AG04449 (cell line): ENCODE results near the gene MAP9.

ENCODE experiments used
- CTCF ChIA-PET: fragments of 350-600 bp; formaldehyde crosslinking; extraction: SDS; loops from one replicate; lab custom pipeline; 2021; ENCODE audit warnings: antibody characterized with exemption; lab: Yijun Ruan, JAX
- POLR2A ChIA-PET: fragments of 400-600, 350-600 bp; formaldehyde crosslinking; extraction: SDS; loops from one replicate; lab custom pipeline; 2020; ENCODE audit warnings: antibody characterized with exemption, inconsistent platforms; lab: Yijun Ruan, JAX
- DNase-seq: peaks from one replicate; pipeline ENCODE4 v3.0.0-alpha.2; 2010; ENCODE audit warnings: low read depth, low spot score
- H3K4me3 ChIP-seq: 2 replicates; pipeline ENCODE4 v1.5.1; 2011; ENCODE audit warnings: low read depth, mild to moderate bottlenecking, control low read depth, low read length
- TF ChIP-seq, protein P1 (sequence below): IDR thresholded peaks from one replicate; pipeline ENCODE4 v1.5.1; 2011; ENCODE audit warnings: mild to moderate bottlenecking, moderate library complexity, low read length, control low read depth, inconsistent platforms; ENCODE audit not compliant: insufficient read depth; ENCODE audit errors: missing control alignments

Gene MAP9

DNA sequence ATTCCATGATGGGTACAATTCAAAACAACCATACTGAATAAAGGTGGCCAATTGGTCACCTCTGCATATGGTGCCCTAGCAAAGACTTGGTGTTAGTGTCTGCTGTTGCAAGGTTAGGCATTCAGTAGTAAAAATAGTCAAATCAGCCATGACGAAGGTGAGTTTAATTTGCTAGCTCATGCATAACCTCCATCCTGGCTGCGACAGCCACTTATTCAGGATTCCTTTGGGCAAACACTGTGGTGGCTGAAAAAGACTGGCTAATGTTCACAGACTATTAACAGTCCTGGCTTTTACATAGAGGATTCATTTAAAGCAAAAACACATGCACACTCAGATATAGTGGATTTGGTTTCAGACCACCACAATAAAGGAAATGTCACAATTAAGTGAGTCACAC is 34.8 kb upstream of the MAP9 start:
- no peak overlapping the region for H3K4me3 ChIP-seq
- ChIA-PET CTCF (no interaction called here), POLR2A (no interaction called here)
- TF ChIP-seq, protein P1, sequence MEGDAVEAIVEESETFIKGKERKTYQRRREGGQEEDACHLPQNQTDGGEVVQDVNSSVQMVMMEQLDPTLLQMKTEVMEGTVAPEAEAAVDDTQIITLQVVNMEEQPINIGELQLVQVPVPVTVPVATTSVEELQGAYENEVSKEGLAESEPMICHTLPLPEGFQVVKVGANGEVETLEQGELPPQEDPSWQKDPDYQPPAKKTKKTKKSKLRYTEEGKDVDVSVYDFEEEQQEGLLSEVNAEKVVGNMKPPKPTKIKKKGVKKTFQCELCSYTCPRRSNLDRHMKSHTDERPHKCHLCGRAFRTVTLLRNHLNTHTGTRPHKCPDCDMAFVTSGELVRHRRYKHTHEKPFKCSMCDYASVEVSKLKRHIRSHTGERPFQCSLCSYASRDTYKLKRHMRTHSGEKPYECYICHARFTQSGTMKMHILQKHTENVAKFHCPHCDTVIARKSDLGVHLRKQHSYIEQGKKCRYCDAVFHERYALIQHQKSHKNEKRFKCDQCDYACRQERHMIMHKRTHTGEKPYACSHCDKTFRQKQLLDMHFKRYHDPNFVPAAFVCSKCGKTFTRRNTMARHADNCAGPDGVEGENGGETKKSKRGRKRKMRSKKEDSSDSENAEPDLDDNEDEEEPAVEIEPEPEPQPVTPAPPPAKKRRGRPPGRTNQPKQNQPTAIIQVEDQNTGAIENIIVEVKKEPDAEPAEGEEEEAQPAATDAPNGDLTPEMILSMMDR, result no peak
- DNase-seq, result no peak

DNA sequence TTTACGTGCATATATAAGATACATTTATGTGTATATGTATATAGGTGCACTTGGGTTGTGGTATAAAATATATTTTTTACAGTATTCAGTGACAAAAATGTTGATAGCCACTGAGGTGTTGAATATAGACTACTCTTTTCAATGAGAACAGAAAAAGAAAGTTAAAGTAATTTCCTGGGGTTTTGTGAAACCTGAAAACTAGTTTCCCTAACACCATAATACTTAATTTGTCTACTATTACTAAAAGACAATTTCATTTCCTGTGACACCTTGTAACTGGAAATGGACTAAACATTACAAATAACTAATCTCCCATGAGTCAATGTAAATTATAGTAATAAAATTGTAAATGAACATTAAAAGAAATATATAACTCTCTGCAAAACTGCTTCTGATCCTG is 32.0 kb upstream of the MAP9 start:
- no peak for DNase-seq
- TF ChIP-seq, protein P1, result no peak
- no peak overlapping the region for H3K4me3 ChIP-seq
- POLR2A ChIA-PET, result no interaction called here
- CTCF ChIA-PET, result no interaction called here

DNA sequence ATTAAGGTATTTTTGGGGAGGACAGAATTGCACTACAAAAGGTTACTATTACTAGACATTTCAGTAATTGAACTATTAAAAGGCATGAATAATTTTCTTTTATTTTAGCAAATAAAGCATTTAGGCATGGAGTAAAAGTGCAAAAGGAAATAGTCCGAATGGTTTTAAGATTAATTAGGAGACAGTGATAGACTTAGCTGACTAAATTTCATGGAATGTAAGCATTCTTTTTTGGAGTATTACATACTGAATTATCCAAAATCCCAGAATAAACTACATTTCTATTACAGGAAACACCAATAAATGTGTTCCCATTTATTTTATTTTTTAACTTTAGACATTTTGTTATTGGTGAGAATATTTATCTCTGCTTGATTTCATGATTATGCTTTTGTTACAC is 30.7 kb upstream of the MAP9 start:
- DNase-seq, result no peak
- H3K4me3 ChIP-seq, result no peak overlapping the region
- POLR2A ChIA-PET, result no interaction called here
- TF ChIP-seq, protein P1, result no peak
- CTCF ChIA-PET, result no interaction called here

DNA sequence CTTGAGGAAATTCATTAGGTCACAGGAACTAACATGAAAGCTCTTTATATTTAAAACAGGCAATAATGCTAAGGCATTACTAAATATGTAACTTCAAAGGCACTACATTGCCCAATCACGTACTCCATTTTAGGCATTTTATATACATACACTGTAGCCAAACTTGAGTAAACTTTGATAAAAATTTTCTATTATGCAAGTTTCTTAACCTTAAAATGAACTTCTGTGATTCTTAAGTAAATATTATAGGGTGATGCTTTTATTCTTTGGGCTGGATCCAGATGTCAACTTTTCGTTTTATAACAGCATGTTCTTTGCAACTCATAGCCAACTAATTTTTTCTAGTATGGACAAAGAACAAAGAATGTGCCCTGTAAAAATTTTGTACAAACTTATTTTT is 28.3 kb upstream of the MAP9 start:
- no peak for DNase-seq
- ChIA-PET POLR2A (no interaction called here), CTCF (interaction anchor here (1.1 to 2.2 kb wide), 2 partner anchors 539 to 548 kb away, joined by 3 to 13 read pairs; partner anchors contain the start of gene CTSO)
- TF ChIP-seq, protein P1, result no peak
- H3K4me3 ChIP-seq, result no peak overlapping the region

DNA sequence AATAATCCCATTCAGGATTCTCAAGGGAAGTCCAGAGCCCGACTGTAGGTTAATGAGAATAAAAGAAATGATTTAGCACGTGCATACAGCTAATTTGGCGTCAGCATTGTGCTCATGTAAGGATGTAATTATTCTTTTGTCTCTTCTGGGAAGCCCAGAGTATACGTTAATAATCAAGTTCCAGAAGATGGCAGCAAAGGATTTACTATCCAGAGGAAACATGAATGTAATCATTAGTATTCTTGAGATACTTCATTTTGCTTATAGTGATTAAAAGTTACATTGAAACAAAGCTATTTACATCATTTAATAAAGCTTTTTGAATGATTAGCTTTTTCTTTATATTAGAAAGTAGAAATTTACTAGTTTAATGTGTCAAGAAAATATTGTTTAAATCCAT is 27.1 kb upstream of the MAP9 start:
- TF ChIP-seq, protein P1, result no peak
- H3K4me3 ChIP-seq, result no peak overlapping the region
- ChIA-PET POLR2A (interaction anchor here (0.6 kb wide), 1 partner anchor 540 kb away, joined by 3 read pairs; no protein-coding TSS in a partner anchor), CTCF (interaction anchor here (0.8 to 2.2 kb wide), 5 partner anchors 29 to 562 kb away, joined by 3 to 13 read pairs (median 3); partner anchors contain the start of gene CTSO)
- no peak for DNase-seq

DNA sequence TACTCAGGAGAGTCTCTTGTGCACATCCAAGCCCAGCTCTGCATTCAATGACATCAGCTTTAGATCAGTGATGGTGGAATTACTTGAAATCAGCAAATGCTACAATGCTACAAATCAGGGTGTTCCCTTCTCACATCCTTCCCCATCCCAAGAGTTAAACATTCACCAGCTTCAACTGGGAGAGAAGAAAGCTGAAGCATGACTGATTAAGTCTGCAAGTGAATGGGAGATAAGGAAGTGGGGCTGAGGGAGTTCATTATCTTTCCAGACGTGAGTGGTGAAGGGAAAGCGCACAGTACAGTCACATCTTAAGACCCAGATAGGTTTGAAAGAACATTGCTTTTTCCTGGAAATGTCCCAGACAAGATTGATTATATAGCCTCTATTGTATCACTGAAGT is 26.2 kb upstream of the MAP9 start:
- DNase-seq, result no peak
- TF ChIP-seq, protein P1, result no peak
- ChIA-PET CTCF (interaction anchor here (2.2 kb wide), 1 partner anchor 550 kb away, joined by 13 read pairs; the partner anchor contains the start of gene CTSO), POLR2A (no interaction called here)
- no peak overlapping the region for H3K4me3 ChIP-seq
